ENCODE results near the gene STKLD1.
"Not testable (repeated sequence)": the region's sequence is repeated elsewhere in the genome, so short reads cannot be mapped to it uniquely, and the experiment has no call there.

STKLD1 gene
- 0.47 to 0.94 reads per million in 2 donors for total RNA-seq

DNA sequence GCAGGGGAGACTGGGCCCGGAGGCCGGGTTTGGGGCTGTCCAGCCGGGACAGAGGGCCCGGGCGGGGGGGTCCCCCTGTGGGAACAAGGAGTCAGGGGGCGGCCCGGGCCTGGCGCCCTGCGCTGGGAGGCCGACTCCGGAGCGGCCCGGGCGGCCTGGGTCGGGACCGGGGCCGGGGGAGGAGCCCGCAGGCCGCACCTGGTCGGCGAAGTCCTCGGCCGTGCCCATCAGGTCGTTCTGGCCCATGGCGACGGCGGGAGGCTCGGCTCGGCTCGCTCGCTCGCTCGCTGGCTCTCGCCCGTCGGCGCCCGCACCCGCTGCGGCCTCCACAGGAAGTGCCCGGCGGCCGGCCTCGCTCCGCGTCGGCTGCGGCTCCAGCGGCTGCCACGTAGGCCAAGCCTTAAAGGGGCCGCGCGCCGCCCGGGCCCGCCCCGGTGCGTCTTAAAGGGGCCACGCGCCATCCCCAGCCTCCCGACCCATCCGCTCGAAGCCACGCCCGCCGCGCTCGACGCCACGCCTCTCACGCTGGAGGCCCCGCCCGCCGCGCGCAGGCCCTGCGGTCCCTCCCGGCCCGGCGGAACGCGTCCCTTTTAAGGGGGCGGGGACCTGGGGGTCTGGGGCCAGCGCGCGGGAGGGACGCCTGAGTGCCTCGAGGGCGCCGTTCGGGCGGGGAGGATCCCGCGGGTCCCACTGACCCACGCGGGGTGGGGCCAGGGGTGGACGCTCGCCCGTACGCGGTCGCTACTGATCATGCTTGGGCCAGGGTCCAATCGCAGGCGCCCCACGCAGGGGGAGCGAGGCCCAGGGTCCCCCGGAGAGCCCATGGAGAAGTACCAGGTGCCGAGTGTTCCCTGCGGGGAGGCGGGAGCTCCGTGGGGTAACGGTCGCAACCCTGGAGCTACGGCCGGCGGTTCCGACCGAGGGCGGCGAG lies at the start of gene STKLD1, which contains the start of gene SURF4:
TSS of gene STKLD1 (plus strand) at position 643 of the 931 bp plus-strand sequence. CDS start at position 751, 108 bp downstream.
TSS of gene SURF4 (minus strand) at position 337 of the 931 bp plus-strand sequence. CDS start at position 246, 91 bp downstream.
- peak; percentile 88 to 97 (median 91) for DNase-seq

DNA sequence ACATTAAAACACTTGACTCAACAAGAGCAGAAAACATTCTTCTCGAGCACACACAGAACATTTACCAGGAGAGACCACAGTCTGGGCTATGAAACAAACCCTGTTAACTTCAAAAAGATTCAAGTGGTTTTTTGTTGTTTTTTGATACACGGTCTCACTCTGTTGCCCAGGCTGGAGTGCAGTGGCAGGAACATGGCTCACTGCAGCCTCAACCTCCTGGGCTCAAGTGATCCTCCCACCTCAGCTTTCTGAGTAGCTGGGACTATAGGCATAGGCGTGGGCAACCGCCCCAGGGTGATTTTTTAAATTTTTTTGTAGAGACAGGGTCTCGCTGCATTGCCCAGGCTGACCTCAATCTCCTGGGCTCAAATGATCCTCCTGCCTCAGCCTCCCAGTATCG lies 49.1 kb upstream of the STKLD1 start:
- not testable (repeated sequence) for DNase-seq

DNA sequence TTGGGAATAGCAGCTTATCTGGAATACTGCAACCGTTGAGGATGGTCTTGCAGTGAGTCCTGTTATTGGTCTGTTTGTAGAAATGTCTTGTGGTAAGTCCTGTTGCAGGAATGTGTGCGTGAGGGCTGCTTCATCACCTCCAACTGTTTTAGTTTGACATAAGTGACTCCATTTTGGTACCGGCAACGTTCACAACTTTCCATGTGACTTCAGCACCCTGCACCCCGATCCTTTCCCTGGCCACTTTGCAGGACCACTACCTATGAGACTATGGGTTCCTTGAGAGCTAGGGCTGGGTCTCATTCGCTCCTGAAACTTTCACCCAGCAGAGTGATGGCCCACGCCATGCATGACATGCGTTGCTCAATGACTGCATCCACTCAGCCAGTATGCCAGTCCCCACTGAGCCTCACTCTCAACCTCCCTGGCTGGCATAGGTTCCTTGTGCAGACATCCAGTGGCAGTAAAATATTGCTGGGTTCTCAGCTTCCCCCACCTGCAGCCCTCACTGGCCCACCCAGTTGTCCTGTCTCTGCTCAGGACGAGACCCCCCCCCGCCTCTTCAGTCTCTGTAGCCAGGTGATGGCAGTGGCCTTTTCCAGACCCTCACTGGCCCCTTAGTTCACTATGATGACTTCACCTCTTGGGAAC lies 48.2 kb upstream of the STKLD1 start:
- no peak for DNase-seq

DNA sequence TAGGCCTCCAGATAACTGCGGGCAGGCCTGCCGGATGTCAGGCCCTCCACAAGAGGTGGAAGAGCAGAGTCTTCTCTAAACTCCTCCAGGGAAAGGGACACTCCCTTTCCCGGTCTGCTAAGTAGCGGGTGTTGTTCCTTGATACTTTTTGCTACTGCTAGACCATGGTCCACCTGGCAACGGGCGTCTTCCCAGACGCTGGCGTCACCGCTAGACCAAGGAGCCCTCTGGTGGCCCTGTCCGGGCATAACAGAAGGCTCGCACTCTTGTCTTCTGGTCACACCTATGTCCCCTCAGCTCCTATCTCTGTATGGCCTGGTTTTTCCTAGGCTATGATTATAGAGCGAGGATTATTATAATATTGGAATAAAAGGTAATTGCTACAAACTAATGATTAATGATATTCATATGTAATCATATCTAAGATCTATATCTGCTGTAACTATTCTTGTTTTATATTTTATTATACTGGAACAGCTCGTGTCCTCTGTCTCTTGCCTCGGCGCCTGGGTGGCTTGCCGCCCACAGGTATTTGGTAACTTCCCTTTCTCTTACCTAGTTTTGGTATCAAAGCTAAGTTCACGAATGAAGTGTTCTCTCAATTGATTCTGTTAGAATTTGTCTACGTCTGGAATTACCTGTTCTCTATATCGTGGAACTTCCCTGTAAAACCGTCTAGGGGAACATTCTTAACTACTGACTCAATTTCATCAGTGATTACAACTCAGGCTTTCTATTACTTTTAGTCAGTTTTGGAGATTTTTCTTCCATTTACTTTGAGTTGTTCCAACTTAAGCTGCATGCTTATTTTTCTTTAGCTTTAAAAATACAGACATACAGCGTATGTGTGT lies 46.6 kb upstream of the STKLD1 start:
- not testable (repeated sequence) for DNase-seq

DNA sequence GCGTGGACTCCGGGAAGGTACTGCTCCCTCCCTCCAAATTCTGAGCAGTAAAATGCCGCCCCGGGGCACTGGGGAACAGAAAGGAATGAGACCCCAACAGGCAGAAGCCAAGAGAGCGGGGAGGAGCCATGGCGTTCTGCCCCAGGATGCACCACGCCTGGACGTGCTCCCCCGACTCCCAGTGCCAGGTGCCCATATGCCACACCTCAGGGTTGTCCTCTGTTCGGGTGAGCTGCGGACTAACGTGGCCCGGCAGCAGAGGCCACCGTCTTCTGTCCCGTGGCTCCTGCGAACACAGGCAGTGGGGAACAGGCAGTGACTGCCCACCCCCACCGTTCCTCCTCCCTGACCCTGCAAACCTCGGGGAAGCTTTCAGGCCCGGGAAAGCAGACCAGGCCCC lies 44.9 kb upstream of the STKLD1 start:
- no peak for DNase-seq

DNA sequence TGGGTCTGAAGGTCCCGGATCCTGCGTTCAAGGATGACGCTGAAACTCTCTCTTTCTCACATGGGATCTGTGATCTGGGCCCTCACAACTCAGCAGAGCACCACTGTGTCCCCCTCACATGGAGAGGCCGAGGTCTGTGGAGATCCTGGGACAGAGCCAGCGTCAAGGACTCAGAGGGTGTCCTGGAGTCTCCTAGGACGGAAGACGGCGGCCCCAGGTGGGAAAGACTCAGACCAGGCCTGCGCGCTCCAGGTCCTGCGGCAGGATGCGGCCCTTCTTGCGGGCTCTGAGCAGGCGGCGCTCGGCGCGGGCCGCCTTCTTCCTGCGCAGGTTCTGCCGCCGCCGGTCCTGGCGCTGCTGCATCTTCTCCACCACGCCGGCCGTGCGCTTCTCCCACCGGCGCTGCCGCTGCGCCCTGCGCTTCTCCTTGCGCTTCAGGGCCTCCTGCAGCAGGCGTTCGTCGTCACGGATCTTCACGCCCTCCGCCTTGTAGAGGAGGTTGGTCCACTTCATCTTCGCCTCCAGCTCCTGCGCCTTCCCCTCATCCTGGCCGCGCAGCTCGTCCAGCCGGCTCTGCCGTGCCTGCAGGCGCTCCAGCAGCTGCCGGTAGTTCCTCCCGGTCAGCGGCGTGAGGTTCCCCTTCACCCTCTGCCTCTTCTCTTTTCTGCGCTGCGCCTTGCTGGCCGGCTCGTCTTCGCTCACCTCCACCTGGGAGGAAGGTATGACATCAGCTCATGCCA lies 44.4 kb upstream of the STKLD1 start:
- no peak for DNase-seq

DNA sequence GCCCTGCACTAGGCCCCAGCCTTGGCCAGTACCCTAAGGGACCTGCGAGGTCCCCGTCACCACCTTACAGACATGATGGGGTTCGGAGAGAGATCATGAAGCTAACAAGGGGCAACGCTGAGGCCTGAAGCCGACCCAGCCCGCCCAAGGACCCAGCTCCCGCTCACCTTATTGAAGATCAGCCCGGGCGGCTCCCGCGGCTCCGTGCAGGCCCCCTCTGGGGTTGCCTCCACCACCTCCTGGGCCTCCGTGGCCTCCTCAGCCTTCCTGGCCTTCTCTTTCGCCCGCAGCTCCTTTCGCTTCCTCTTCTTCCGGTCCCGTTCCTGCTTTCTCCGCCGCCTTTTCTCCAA lies 43.8 kb upstream of the STKLD1 start:
- DNase-seq = no peak

DNA sequence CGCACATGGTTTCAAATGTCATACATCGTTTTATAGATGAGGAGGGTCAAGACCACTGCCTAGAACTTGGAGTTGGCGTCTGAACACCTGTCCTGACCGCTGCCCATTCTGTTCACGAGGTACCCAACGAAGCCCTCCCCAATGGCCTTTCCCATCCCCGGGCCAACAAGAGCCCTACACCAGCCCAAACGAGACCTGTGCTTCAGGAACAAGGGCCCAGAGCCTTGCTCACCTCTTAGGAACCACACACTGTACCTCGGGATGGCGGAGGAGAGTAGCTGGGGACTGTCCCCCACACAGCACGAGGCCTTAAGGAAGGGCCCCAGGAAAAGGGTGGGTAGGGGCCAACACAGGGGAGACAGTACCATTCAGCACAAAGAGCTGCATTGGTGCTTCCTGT lies 43.2 kb upstream of the STKLD1 start:
- no peak for DNase-seq

DNA sequence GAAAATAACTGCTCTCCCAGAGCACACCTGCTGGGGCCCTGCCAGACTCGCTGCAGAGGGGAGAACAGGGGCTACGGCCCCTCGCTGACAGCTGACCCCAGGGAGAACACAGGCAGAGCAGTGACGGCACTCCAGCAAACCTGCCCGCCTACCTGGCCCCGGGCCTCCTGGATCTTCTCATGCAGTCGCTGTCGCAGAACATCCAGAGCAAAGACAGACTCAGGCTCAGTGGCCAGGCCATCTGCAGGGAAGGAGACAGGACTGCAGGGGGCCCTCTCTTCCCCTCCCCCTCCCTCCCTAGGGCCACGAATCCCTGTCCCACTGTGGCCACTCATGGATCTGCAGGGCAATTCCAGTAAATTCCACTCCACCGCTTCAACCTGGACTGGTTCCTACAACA lies 42.6 kb upstream of the STKLD1 start:
- DNase-seq = no peak

DNA sequence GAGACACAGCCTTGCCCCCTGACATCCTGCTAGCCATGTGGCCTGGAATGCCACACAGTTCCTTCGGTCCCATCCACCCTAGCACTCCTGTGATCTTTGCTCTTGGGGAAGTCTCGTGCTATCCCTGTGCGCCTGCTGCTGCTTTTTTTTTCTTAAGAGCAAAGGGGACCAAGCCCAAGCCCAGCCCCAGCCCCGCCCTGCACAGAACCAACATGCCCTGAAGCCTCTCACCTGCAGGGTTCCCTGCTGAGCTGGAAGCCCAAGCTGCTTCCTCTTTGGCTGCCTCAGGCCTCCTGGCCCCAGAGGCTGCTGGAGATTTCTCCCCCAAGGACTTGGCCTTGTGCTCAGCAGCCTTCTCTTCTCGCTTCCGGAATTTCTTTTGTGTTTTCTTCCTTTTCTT lies 42.0 kb upstream of the STKLD1 start:
- DNase-seq = no peak

DNA sequence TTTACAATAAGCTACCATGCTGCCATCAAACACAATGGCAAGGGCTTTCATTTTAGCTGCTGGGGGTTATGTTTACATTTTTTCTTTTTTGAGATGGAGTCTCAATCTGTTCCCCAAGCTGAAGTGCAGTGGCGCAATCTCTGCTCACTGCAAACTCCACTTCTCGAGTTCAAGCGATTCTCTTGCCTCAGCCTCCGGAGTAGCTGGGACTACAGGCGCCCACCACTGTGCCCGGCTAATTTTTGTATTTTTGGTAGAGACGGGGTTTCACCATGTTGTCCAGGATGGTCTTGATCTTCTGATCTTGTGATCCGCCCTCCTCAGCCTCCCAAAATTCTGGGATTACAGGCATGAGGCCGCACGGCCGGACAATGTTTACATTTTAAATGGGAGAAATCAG lies 41.3 kb upstream of the STKLD1 start:
- DNase-seq = not testable (repeated sequence)

DNA sequence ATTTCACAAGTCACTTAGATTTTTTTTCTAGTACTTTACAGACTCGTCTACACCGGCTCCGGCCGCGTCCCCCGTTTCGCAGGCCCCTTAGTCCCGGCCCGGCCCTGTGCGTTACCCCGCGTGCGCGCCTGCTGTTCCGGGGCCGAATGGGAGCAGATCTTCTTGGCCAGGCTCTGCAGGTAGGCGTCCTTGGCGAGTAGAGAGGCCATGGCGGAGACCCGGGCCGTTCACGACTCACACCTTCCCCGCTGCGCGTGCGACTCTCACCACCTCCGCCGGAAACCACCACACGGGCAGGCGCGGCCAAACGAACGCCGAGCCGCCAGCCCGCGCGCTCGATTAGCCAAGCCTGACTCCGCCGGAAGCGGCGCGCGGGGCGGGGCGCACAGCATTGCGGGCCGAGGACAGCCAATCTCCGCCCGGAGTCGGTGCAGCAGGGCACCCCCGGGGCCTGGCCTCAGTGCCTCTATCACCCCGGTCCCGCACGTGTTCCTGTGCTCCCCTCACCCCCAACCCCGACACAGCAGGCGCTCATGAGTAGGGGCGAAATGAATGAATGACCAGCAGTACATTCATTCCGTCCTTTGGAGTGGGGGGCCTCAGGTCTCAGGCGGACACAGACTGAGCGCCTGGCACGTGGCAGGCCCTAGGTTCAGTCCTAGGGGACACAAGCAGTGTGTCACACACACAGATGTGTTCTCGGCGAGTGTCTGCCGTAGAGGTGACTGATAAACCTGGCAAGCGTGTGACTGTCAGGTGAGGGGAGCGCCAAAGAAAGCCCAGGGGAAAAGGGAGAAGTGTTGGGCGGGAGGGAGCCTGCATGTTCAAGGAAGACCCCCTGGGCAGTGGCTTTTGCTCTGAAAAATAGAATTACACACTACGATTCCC lies 40.0 kb upstream of the STKLD1 start, which contains the start of gene SURF6:
TSS of gene SURF6 (minus strand) at position 265 of the 888 bp plus-strand sequence. CDS start at position 209, 56 bp downstream.
- peak; percentile 87 to 97 (median 91) for DNase-seq

DNA sequence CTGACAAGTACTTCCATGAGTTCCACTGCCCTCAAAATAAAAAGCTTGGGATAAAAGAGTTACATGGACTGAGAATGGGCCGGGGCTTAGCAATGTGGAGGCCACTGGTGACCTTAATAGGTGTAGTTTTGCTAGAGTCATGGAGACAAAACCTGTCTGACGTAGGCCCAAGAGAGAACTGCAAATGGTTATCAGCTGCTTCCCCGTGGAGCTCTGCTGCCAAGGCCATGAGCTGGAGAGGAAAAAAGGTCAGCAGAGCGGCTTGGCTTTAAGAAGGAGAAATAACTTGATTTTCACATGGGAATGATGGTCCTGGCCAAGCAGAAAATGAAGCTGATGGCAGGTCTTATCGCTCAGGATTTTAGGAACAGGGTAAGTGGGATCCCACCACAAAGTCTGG lies 36.5 kb upstream of the STKLD1 start:
- DNase-seq = no peak

DNA sequence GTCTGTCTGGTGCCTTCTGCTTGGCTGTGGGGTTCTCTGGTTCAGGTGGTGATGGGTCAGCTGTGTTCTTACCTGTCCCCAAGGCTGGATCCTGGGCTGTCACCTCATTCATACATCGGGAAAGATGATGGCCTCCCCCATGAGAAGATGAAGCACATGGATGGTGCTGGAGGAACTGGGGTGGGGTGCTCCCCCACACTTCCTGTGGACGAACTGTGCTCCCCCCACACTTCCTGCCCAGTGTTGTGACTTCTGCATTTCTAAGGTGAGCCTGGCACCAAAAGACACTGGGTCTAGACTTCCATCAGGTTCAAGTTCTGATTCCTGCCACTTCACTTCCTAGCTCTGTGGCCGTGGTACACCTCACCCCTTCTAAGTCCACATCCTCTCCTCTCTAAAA lies 35.9 kb upstream of the STKLD1 start:
- DNase-seq = no peak

DNA sequence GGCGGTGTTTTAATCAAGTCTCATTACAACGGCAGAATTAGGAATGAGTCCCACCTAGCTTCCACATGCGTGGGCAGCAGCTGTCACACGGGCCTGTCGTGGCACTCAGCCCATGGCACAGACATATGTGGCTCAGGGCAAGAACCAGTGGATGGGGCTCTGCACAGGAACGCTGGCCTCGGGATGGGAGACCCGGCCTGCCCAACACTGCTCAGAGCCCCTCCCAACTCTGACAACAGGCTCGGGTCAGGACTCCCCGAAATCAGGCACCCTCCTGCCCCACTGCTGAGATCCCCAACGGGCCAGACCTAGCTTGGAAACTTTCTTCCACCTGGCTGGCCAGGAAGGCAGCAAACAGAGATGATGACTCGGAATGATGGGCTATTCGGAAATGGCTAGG lies 35.2 kb upstream of the STKLD1 start:
- DNase-seq = no peak

DNA sequence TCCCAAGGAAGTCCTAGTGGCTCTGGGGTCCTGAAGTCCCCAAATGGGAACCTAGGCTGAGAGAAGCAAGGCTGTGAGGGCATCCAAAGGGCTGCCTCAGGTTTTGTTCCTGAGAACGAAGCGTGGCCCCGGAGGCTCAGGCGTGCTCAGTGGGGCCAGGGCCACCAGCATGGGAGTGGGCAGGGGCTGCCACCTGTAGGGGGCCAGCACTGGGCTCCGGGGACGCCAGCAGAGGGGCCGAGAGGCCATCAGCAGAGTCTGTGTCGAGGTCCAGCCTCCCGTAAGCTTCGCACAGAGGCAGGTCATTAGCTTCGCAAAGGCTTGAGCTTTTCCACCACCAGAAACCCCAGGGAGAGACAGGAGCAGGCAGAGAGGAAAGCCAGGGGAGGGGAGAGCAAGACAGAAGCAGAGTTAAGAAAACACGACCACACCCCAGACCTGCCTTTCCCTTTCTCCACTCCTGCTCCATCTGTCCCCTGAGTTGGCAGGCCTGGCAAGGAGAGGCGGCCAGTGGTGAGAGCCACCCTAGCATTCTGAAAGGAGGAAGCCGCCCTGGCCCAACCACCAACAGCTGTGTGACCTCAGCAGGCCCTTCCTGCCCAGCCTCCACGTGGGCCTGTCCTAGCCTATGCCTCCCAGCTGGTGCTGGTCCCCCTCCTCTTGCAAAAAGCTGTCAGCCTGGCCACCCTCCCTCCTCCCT lies 34.6 kb upstream of the STKLD1 start:
- DNase-seq = no peak

DNA sequence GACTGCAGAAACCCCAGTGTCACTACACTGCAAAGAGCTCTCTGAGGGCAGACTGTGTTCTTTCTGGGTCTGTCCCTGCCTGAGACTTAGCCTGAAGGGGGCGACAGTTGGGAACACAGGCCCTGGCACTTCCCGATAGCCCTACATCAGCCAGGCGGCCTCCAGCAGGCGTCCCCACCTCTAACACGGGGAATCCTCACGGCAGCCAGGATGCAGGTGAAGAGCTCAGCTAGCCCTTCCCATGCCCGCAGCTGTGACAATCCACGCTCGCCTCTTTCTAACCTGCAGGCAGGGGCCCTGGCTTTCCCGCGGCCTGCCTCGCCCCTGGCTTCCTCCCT lies 34.1 kb upstream of the STKLD1 start:
- DNase-seq = no peak

DNA sequence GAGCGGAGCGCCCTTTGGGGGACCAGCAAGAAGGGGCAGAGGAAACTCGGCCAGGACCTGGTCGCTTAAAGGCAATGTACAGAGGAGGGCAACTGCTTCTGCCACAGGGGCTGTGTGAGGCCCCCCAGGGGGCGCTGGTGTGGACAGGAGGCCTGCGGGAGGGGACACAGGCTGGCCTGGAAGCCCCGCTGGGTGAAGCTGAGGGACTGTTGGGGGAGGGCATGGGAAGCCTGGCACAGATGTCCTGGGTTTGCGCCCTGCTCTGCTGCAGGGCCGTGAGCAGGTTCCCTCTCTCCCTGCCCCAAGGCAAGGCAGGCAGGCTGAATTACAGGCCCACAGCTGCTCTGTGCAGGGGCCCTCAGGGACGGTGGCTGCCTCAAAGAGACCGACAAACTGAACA lies 33.6 kb upstream of the STKLD1 start:
- no peak for DNase-seq

DNA sequence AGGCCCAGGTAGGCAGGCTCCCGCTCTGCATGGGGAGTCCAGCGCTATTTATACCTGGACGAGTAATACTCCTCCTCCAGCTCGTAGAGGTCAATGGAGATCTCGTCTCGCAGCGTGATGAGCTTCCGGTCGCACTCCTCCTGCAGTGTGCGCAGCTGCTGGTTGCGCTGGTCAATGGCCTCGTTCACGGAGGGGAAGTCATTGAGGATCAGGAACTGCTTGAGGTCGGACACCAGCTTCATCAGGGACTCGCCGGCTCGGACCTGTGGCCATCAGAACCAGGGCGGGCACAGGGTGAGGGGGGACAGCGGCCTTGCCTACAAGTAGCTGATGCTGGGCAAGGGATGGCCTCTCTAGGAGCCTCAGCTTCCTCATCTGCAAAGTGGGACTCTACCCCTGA lies 32.1 kb upstream of the STKLD1 start:
- no peak for DNase-seq

DNA sequence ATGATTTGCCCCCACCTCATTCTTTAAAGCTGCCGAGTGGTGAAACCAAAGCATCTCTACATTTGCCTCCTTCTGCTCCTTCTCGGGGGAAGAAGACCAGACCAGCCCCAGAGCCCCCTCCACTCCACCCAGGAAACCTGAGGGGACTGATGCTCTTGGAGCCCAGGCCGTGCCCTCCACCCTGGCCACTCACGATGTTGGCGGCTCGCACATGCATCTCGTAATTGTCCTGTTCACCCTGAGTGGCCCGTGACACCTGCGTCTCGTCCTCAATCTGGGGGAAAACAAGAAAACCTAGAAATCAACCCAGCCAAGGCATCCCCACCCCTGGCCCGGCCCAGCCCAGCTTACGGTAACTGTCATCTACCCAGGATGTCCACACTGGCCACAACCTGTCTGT lies 31.2 kb upstream of the STKLD1 start:
- DNase-seq = no peak

DNA sequence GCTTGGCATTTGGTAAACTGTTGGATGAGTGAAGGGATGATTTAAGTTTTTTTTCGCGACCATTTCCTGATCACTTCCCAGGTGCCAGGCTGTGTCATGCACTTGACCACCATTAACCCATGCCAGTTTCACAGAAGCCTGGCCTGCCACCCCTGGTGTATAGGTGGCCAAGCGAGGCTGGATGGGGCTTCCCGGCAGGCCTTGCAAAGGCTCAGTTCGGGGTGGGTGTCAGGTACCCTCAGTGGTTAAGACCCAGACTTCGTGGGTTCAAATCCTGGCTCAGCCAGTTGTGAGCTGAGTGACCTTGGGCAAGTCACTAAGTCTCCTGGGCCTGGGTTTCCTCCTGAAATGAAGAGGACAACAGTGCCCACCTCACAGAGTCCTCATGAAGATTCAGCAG lies 30.6 kb upstream of the STKLD1 start:
- no peak for DNase-seq

Data from T-helper 2 cell (primary cell).